ENCODE data around the gene ACAP2. TPM values are rescaled to one million over a fixed set of nuclear protein-coding genes. Genes with fewer than 3 reads are reported as not detected.
"Not testable (repeated sequence)": the region's sequence is repeated elsewhere in the genome, so short reads cannot be mapped to it uniquely, and the experiment has no call there.

ACAP2 gene, protein sequence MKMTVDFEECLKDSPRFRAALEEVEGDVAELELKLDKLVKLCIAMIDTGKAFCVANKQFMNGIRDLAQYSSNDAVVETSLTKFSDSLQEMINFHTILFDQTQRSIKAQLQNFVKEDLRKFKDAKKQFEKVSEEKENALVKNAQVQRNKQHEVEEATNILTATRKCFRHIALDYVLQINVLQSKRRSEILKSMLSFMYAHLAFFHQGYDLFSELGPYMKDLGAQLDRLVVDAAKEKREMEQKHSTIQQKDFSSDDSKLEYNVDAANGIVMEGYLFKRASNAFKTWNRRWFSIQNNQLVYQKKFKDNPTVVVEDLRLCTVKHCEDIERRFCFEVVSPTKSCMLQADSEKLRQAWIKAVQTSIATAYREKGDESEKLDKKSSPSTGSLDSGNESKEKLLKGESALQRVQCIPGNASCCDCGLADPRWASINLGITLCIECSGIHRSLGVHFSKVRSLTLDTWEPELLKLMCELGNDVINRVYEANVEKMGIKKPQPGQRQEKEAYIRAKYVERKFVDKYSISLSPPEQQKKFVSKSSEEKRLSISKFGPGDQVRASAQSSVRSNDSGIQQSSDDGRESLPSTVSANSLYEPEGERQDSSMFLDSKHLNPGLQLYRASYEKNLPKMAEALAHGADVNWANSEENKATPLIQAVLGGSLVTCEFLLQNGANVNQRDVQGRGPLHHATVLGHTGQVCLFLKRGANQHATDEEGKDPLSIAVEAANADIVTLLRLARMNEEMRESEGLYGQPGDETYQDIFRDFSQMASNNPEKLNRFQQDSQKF
- 58.9 TPM for total RNA-seq

DNA sequence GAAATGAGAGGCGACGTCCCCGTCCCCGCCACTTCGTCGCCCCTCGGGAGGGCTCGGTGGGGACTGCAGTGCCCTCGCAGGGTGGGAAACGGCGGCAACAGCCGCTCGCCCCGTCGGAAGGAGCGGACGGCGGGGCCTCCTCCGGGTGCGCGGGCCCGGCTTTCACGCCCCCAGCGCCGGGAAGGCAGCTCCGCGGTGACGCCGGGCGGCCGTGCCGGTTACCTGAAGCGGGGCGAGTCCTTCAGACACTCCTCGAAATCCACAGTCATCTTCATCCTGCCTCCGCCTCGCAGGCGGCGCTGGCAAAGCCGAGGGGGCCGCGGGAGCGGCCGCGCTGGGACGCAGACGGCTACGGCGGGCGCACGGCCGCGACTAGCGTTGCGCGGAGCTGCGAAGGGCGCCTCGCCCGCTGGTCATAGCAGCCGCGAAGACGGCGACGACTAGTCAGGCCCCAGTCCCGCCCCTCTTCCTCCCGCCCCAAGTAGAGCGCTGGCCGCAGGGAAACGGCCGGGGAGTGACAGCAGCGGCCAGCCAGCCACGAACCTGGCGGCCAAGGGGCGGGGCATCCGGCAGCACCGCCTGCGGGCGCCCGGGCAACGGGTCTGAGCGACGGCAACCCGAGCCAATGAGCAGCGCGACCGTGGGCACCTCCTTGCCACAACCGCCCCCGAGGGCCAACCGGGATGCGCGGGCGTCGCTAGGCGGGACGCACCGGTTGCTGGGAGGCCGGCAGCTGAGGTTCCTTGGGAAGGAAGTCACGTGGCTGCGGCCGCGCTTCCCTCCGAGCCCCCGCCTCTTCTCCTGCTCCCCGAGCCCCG lies at the start of gene ACAP2:
Gene ACAP2 (minus strand): TSS at position 448 of the 818 bp plus-strand sequence. CDS start 173 bp downstream, at position 275.
- DNase-seq (ENCODE audit: low spot score), result peak; percentile 100

DNA sequence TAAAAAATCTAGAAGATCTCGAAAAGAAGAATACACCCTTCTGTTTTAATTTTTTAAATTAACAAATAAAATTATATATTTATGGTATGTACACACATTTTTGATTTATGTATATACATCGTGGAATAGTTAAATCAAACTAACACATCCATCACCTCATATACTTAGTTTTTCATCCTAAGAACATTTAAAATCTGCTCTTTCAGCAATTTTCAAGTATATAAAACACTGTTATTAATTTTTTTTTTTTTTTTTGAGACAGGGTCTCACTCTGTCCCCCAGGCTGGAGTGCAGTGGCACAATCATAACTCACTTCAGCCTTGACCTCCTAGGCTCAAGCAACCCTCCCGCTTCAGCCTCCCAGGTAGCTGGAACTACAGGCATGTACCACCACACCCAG lies 32.8 kb upstream of the ACAP2 start:
- no peak for DNase-seq (ENCODE audit: low spot score)

DNA sequence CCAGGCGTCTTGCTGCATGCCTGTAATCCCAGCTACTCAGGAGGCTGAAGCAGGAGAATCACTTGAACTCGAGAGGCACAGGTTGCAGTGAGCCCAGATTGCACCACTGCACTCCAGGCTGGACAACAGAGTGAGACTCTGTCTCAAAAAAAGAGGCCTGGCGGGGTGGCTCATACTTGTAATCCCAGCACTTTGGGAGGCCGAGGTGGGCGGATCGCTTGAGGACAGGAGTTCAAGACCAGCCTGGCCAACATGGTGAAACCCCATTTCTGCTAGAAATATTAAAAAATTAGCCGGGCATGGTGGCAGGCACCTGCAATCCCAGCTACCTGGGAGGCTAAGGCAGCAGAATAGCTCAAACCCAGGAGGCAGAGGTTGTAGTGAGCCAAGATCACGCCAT lies 32.3 kb upstream of the ACAP2 start:
- DNase-seq (ENCODE audit: low spot score), result not testable (repeated sequence)

DNA sequence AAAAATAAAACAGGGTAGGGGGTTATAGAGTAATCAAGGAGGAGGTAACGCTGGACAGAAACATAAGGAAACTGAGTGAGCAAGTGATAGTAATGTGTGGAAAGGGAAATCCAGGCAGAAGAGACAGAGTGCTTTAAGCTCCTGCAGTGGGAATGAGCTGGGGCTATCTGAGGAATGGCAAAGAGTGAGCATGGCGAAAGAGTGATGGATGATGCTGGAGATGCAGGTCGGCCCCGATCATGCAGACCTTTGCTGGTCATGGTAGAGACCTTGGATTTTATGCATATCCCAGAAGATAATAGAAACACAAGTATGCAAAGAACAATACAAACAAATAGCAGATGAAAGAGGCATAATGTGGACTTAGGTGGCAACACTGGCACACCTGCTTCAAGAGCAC lies 26.0 kb upstream of the ACAP2 start:
- DNase-seq (ENCODE audit: low spot score), result no peak

DNA sequence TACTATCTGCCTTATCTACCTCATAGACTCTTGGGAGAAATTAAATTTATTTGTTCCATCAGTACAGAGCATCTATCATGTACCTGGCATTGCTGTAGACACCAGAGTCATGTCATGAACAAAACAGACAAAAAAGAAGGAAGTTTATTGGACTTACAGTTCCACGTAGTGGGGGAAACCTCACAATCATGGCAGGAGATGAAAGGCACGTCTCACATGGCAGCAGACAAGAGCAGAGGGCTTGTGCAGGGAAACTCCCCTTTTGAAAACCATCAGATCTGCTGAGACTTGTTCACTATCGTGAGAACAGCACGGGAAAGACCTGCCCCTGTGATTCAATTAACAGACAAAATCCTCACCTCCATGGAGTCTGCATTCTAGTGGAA lies 25.6 kb upstream of the ACAP2 start:
- no peak for DNase-seq (ENCODE audit: low spot score)

DNA sequence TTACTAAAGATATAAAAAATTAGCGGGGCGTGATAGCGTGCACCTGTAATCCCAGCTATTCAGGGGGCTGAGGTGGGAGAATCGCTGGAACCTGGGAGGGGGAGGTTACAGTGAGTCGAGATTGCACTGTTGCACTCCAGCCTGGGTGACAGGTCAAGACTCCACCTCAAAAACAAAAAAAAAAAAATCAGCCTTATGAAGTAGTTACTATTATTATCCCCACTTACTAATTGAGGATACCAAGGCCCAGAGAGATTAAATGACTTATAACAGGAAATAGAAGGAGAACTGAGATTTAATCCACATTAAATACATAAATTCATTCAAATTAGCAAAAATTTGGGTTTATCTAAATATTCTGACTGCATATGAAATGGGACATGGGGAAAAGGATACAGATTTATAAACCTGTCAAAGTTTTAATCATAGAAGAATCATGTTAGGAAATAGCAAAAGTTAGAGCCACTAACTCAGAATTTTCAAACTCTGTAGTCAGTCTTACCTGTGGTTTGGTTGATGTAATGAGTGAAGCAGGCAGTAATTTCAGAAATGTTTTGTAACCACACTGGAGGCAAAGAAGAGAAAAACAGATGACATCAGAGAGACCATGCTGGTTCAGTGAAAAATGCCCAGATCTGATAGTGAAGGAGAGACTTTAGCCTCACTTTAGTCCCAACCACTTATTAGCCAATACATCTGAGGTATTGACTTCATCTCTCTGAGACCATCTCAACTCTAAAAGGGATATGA lies 25.0 kb upstream of the ACAP2 start:
- no peak for DNase-seq (ENCODE audit: low spot score)

DNA sequence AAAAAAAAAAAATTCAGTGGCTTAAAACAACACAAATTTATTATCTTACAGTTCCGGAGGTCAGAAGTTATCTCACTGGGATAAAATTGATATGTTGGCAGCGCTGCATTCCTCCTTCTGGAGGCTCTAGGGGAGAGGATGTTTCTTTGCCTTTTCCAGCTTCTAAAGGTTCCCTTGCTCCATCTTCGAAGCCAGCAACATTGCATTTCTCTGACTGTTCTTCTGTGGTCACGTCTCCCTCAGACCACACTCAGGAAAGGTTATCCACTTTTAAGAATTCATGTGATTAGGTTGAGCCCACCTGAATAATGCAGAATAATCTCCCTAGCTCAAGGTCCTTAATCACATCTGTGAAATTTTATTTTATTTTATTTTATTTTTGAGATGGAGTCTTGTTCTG lies 23.4 kb upstream of the ACAP2 start:
- no peak for DNase-seq (ENCODE audit: low spot score)

DNA sequence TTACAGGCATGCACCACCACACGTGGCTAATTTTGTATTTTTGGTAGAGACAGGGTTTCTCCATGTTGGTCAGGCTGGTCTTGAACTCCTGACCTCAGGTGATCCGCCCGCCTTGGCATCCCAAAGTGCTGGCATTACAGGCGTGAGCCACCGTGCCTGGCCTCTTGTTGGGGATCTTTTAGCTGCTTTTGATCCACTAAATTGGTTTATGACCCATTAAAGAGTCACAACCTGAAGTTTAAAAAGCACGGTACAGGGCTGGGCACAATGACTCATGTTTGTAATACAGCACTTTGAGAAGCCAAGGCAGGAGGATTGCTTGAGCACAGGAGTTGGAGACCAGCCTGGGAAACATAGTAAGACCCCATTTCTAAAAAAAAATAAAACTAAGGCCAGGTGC lies 20.1 kb upstream of the ACAP2 start:
- not testable (repeated sequence) for DNase-seq (ENCODE audit: low spot score)

DNA sequence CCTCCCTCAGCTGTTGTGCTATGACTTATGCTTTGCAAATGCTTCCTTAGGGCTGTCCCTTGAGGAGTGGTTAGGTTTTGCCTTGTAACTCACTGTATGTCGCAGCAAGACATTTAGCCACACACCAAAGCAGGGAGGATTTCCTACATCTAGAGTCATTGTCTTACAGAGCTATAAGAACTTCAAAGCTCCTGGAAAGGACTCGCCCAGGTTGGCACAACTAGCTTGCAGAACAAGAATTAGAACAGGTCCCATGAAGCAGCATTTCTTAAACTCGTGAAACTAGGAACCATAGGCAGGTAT lies 19.4 kb upstream of the ACAP2 start:
- DNase-seq (ENCODE audit: low spot score), result no peak

DNA sequence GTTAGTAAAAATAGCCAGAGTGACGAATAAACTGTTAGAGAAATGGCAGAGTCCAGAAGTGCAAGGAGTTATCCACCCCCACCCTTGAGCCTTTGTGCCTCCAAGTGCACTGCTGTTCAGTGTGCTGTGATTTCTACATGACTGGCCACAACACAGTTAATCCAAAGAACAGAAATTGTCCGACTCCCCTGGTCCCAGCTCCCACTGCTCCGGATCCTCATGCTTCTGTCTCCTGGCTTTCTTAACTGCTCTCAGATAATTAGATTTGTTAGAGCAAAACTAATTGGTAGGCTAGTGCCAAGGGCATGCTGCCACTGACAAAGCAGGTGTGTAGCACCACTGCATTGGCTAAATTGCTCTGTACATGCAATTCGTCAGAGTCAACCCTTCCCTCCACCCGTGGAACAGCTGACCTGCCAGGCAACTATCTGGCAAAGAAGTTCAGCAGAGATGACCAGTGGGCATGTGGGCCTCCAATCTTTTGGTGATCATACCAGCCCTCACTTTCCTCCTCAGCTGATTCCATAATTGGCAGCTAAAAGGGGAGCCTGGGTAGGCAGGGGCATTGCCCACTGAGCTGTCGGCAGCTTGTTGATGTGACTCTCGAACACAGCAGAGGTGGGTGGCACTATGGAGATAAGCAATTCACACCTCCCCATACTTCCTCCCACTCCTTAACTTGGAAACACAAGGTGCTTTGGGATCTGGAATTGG lies 18.9 kb upstream of the ACAP2 start:
- no peak for DNase-seq (ENCODE audit: low spot score)

DNA sequence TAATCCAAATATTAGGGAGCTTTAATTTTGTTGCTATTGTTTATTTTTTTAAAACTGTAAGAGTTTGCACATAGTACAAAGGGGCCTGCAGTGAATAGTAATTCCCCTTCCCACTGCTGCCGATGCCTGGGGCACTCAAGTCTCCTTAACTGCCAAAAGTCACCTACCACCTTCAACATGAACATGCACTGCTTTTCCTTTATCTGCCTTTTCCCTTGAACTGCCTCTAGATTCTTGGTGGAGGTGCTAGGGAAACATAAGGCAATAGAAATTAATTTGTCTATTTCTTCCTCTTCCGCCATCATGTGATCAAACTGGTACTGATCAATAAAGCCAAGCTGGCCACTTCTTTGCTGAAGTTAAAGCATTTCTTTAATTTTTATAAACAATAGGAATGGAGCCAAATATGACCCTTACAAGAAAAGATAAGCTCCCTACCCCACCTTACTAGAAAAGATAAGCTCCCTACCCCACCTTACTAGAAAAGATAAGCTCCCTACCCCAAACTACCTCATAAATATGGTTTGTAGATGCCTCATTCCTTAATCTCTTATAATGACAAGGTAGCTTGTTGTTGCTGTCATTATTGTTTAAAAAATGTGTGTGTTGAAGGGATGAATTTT lies 17.4 kb upstream of the ACAP2 start:
- no peak for DNase-seq (ENCODE audit: low spot score)

DNA sequence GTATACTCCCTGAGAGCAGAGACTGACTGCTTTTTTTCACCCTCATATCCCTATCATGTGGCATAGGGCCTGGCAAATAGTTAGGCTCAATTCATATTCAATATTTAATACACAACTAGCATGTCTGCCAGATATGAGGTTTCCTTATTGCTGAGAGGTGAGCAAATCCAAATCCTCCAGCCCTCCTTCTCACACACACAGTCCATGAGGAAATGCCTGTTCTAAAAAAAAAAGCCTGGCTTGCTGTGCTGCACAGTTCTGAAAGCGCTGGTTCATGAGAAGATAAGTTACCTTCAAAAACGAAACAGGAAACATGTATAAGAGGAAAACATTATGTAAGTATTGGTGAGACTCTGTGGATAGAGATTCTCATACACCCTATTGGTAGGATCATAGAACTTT lies 15.5 kb upstream of the ACAP2 start:
- DNase-seq (ENCODE audit: low spot score), result no peak

DNA sequence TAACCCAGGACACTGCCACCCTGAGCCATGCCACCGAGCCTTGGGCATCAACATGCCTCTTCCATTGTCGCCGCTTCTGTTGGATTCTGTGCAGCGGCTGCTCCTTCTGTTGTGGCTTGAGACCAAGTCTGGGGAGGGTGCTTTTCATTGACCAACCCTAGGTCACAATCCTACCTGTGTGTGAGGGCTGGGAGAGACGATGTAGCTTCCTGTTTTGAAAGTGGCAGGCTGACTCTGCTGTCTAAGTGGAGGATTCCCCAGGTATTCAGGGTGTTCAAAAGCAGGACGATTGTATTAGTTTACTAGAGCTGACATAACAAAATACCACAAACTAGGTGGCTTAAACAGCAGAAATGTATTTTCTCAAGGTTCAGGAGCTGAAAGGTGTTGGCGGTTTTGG lies 13.0 kb upstream of the ACAP2 start:
- DNase-seq (ENCODE audit: low spot score), result no peak

DNA sequence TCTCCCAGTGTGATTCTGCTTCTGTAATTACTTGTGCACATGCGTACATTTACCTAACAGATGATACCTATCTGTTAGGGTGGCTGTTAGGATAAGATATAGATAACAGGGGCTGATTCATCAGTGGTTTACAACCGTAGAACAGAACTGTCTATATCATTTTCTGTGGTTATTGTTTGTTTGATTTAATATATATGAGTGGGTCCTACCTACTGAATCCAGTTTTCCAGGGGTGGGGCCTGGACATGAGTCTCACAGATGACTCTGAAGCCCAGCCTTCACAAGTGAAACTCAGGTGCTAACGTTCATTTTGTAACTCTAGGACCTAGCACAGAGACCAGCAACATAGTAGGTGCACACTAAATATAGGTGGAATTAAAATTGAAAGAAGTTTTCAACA lies 10.4 kb upstream of the ACAP2 start:
- DNase-seq (ENCODE audit: low spot score), result no peak

DNA sequence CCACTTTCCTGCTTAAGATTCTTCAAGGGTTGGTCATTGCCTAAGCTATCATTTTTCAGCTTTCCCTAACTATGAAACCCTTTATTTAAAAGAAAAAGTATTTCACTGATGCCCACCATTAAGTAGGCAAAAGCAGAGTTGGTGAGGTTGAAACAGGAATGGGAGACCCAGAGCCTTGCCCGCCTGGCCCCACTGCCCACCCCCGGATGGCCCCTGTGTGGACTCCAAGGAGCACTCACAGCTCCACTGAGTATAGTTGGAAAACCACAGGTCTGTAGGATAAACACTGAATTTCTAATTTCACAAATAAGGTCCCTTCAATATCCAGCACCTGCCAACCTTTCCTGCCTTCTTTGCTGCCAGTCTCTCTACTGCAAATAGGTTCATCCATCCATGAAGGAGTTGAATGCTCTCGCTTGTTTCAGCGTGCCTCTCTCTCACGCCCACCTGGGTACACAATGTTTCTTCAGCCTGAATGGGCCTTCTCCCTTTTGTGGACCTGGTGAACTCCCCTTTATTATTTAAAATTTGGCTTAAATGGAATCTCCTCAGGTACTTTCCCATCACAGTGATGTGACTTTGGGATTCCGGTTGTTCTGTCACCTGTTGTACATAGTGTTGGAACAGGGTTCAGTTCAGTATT lies 8.7 kb upstream of the ACAP2 start:
- DNase-seq (ENCODE audit: low spot score), result no peak

DNA sequence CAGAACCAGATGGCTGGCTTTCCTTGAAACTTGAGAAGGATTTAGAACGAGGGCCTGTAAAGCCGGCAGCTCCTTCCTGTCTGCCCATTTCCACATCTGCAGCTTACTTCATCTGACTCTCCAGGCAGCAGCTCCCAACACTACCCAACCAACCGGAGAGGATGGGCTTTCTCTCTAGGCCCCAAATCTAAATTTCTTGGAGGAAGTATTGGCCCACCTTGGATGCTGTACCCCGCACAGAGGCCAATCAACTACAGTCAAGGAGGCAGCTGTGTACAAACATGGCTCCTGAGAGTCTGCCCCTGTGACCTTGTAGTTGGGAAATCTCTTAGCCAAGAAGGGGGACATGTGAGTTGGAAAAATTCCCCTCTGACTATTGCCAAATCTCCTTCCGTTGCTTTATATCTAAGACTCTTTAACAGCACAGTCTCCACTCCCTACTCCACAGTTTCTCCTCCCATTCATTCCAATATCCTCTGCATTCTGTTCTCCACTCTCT lies 8.0 kb upstream of the ACAP2 start:
- DNase-seq (ENCODE audit: low spot score), result no peak

DNA sequence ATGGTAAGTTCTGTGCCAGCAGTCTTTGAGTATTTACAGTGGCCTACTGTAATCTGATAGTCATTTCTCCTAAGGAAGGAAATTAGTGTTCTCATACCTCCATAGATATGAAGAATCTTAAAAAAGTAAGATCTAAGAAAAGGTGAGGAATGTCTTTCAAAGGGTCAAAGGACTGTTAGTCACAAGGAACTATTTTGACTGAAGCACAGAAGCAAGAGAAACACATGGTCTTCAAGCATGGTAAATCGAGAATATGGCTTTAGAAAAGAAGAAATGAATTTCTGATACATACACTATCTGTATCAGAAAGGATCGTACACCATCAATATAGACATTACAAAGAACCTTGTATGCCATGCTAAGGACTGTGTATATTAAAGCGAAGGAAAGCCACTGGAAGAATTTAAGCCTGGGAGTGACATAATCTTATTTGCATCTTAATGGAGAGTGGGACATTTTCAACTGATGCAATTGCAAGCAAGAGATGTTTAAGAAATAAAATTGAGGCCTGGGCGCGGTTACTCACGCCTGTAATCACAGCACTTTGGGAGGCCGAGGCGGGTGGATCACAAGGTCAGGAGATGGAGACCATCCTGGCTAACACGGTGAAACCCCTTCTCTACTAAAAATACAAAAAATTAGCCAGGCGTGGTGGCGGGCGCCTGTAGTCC lies 5.5 kb upstream of the ACAP2 start:
- no peak for DNase-seq (ENCODE audit: low spot score)

DNA sequence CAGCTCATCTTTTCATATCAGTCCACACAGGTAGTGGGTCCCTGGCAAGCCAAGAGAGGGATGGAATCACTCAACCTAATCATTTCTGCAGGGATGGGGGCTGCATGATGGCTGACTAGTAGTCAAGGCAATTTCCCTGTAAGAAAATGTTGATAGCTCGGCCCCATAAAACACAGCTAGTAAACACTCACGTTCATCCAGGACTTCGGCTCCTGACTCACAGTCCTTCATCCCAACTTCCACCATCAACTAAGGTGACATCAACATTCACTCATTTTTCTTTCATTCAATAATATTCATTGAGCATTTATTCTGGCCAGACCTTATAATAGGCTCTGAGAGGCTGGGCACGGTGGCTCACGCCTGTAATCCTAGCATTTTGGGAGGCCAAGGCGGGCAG lies 4.4 kb upstream of the ACAP2 start:
- no peak for DNase-seq (ENCODE audit: low spot score)

DNA sequence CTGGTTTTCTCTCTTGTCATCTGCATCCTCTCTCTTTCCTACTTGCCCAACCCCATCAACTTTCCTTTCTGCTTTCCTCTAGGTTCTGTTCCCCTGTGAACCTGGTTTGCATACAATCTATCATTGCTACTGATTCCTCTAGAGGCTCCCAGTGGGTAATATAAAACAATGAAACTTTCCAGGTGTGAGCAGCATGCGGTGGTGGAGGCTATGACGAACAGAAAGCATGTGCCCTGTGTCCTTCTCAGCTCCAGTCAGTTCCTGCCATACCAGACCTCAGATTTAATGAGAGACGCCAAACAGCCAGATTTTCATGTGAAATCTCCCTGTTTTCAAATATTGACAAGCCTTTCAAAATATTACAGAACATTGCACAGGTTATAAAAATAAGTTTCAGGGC lies 3.5 kb upstream of the ACAP2 start:
- DNase-seq (ENCODE audit: low spot score), result no peak

All from ureter (tissue), 1 donor.